HL-60 (cell line): Measurements from ENCODE around the gene LMOD2.

Source experiments
- DNase-seq, 2 experiments: peaks; one replicate each; pipeline ENCODE4 v3.0.0-alpha.2; 2010 to 2020; ENCODE audit warnings: low read depth in 1 of 2, low spot score in 1 of 2
- H3K27ac ChIP-seq: fragments of 250-450 bp; sonication (Bioruptor Pico); replicated peaks from 2 replicates; pipeline ENCODE4 v1.5.1; 2020; ENCODE audit warnings: mild to moderate bottlenecking, moderate library complexity
- H3K27me3 ChIP-seq: fragments of 250-450 bp; sonication (Bioruptor Pico); 2 replicates; pipeline ENCODE4 v1.5.1; 2021; ENCODE audit warnings: mild to moderate bottlenecking, moderate library complexity; ENCODE audit not compliant: insufficient read depth, poor library complexity, severe bottlenecking
- H3K4me3 ChIP-seq: replicated peaks from 2 replicates; pipeline ENCODE4 v1.5.1; 2011; ENCODE audit warnings: mild to moderate bottlenecking, control low read depth, low read length; ENCODE audit not compliant: insufficient read depth
- CTCF ChIP-seq: IDR thresholded peaks from one replicate; pipeline ENCODE4 v1.5.1; 2011; ENCODE audit warnings: low read length, control low read depth, inconsistent platforms; ENCODE audit not compliant: insufficient read depth
- GABPA ChIP-seq: IDR thresholded peaks from 2 replicates; pipeline ENCODE4 v1.6.1; 2012; ENCODE audit warnings: low read depth
- POLR2AphosphoS5 ChIP-seq: IDR thresholded peaks from 2 replicates; pipeline ENCODE4 v1.6.1; 2012; ENCODE audit warnings: low read depth
- REST ChIP-seq: IDR thresholded peaks from 2 replicates; pipeline ENCODE4 v1.6.1; 2012; ENCODE audit warnings: low read depth; ENCODE audit not compliant: insufficient replicate concordance
- SPI1 ChIP-seq: IDR thresholded peaks from 2 replicates; pipeline ENCODE4 v1.6.1; 2012; ENCODE audit warnings: low read depth, mild to moderate bottlenecking, borderline replicate concordance

The LMOD2 gene

GRCh38 chr7:123679614-123680013, 23.9 kb downstream of the LMOD2 start:
- H3K4me3 ChIP-seq = no peak overlapping the region
- no peak for DNase-seq
- no peaks in the 10 kb centered on the region for H3K27me3 ChIP-seq
- H3K27ac ChIP-seq = no peak overlapping the region
- no peak for TF ChIP-seq REST
- no peak for TF ChIP-seq POLR2AphosphoS5
- TF ChIP-seq GABPA = no peak
- no peak for TF ChIP-seq SPI1
- no peak for TF ChIP-seq CTCF

- H3K27ac ChIP-seq = no peak overlapping the region
- no peak overlapping the region for H3K4me3 ChIP-seq
- TF ChIP-seq SPI1 (no peak), GABPA (no peak), REST (no peak), CTCF (no peak), POLR2AphosphoS5 (no peak)
- no peak for DNase-seq
- no peaks in the 10 kb centered on the region for H3K27me3 ChIP-seq
Observed at GRCh38 chr7:123680580-123680979, 24.9 kb downstream of the LMOD2 start.

- Histone ChIP-seq H3K27ac (no peak overlapping the region), H3K4me3 (no peak overlapping the region), H3K27me3 (no peaks in the 10 kb centered on the region)
- TF ChIP-seq POLR2AphosphoS5 (no peak), GABPA (no peak), SPI1 (no peak), CTCF (no peak), REST (no peak)
- DNase-seq = no peak
Observed at GRCh38 chr7:123681561-123681960, 25.9 kb downstream of the LMOD2 start.
